GM18870 (cell line): ENCODE results near the gene PTPRN.
"Not testable (repeated sequence)": the region's sequence is repeated elsewhere in the genome, so short reads cannot be mapped to it uniquely, and the experiment has no call there.

Source experiments
- ATAC-seq: cut with Tn5 transposase; IDR thresholded peaks from one replicate; pipeline ENCODE4 v1.9.1; 2021; ENCODE audit warnings: moderate library complexity; ENCODE audit not compliant: unreplicated experiment

Gene PTPRN

GRCh38 chr2:219271021-219271420, 38.2 kb downstream of the PTPRN start:
- ATAC-seq, result no peak

DNA sequence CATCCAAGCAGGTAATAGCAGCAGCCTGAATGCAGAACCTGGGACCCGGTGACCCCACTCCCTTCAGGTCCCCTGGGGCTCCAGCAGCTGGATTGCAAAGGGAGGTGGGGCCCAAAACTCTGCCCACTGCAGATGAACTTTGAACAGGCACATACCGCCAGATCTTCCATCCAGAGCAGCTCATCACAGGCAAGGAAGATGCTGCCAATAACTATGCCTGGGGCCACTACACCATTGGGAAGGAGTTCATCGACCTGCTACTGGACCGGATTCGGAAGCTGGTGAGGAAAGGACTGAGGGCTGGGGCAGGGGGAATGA, 39.2 kb downstream of the PTPRN start:
- ATAC-seq, result no peak

GRCh38 chr2:219269362-219270054, 39.7 kb downstream of the PTPRN start:
- no peak for ATAC-seq

- ATAC-seq, result no peak
Observed at GRCh38 chr2:219268294-219268693, 40.9 kb downstream of the PTPRN start.

- no peak for ATAC-seq
Observed at GRCh38 chr2:219266886-219267285, 42.3 kb downstream of the PTPRN start.

DNA sequence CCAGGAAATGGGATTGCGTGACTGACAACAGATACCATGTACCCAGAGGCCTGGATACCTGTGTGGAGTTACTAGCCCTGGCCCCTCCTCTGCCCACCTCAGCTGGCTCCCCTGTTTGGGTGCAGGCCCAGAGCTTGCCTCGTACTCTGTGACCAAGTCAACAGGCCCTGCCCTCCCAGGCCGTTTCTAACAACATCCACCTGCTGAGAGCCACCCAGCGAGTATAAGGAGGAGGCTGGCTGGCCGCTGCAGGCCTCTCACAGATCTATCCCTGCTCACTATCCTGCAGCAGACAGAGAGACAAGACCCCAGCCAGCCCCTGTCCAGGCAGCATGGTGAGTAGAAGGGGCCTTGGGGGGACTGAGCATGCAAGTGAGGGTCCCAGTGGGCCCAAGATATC, 43.0 kb downstream of the PTPRN start:
- no peak for ATAC-seq

- no peak for ATAC-seq
Observed at GRCh38 chr2:219261024-219261855, 48.0 kb downstream of the PTPRN start.

DNA sequence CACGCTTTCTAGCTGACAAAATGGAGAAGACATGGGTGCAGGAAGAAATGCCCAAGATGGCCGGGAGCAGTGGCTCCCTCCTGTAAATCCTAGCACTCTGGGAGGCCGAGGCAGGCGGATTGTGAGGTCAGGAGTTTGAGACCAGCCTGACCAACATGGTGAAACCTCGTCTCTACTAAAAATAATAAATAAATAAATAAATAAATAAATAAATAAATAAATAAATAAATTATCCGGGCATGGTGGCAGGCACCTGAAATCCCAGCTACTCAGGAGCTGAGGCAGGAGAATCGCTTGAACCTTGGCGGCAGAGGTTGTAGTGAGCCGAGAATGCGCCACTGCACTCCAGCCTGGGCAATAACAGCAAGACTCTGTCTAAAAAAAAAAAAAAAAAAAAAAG, 50.3 kb downstream of the PTPRN start:
- ATAC-seq, result not testable (repeated sequence)

GRCh38 chr2:219254590-219255201, 54.5 kb downstream of the PTPRN start:
- ATAC-seq, result peak; percentile 41

GRCh38 chr2:219253753-219254589, 55.2 kb downstream of the PTPRN start, which contains the start of gene TUBA4A:
TUBA4A (minus strand) TSS chr2:219253918; CDS start chr2:219253858, 60 bp downstream.
- peak; percentile 20 for ATAC-seq

DNA sequence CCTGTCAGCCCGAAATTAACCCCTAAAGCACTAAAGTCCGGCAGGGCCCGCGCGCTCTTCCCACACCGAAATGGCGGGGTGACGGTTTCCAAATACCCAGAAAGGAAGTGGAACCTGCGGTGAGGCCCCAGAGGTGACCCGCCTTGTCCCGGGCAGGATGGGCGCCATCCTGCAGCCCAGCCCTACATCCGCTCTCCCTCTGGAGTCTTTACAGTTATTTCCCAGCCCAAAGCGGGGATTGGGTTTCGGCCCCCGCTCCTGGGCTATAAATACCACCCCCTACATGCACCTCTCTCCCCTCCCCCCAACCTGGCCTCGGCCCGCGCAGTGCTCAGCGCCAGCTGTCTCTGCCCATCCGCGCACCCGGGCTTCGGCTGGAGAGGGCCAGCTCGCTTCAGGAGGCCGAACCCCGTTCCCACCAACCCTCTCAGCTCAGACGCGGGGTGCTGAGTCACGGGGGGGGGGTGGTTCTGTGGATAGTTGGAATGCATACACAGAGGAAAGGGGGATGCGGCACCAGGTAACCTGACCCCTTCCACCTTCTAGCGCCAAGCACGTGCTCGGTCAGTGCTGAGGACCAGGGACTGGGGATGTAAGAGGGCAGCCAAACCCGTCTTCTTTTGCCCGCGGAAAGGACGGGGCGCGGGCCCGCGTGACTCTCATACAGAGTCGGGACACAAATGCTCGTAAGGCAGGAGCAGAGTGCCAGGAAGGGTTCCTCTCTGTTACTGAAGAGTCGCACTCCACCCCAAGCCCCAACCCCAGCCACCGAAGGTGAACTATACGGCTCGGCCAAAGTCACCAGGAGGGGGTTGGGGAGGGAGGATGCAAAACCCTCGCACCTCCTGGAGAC, 56.1 kb downstream of the PTPRN start, which contains the start of gene TUBA4B:
Gene TUBA4B (plus strand): TSS at position 344 of the 853 bp plus-strand sequence. CDS start 165 bp downstream, at position 509.
- ATAC-seq, result peak; percentile 1

DNA sequence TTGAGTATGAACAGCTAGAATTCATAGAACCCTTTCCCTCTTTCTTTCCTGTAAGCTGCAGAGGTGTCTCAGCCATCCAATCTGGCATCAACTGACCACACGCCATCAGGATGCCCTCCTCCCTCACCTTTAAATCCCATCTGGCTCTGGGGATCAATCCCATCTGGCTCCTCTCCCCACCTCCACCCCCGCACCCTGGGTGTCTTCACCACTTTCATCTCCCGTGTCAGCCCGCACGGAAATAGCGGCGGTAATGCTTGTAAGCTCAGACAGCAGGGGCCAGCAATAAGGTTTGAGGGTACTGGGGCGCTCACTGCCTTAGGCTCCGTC, 56.7 kb downstream of the PTPRN start:
- no peak for ATAC-seq

- no peak for ATAC-seq
Observed at GRCh38 chr2:219252084-219252483, 57.1 kb downstream of the PTPRN start.

DNA sequence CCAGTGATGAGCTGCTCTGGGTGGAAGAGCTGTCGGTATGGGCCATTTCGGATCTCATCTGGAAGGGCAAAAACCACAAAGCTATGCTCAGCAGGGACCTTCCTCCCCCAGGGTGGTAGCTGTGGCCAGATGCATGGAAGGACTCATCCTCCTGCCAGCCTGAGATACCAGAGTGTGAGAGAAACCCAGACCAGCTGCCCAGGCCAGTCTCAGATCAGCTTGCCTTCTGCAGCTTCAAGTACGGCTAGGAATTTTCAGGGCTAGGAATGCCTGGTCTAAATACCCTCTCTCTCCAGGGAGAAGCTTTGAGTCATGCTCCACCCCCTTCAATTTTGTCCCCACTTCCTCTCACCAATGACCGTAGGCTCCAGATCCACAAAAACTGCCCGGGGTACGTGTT, 57.5 kb downstream of the PTPRN start:
- ATAC-seq, result no peak

- no peak for ATAC-seq
Observed at GRCh38 chr2:219250049-219250781, 59.0 kb downstream of the PTPRN start.

DNA sequence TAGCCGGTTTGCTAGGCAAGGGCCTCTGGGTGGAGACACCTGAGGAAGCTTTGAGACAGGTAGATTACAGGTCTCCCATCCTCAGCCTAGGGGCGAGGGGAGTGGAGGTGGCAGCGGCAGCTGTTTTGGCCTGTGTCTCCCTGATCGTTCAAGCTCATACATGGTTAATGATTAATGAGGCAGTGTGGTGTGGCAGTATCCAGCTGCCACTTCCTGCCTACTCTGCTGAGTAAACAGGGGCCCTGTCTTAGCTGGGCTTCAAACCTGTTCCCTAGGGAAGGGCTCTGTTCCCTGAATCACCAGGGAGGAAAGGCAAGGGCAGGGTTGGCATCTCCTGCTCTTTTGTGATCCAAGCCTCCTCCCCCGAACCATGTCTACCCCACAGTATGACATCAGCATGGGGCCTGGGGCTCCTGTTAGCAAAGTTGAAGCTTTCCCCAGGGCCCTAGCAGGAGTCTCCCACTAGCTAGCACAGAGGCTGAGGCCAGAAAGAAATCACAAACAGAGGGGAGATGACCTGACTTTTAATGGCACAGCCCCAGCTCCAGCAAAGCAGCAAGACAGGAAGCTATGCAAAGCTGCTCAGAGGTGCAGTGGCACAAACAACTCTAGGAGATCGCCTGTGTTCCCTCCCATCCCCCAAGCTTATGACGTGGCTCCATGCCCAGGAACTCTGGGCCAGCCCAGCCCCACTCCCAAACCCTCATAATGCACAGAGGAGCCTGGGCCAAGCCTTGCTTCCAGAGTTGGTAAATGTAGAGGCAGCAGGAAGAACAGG, 59.8 kb downstream of the PTPRN start:
- ATAC-seq, result peak; percentile 45

DNA sequence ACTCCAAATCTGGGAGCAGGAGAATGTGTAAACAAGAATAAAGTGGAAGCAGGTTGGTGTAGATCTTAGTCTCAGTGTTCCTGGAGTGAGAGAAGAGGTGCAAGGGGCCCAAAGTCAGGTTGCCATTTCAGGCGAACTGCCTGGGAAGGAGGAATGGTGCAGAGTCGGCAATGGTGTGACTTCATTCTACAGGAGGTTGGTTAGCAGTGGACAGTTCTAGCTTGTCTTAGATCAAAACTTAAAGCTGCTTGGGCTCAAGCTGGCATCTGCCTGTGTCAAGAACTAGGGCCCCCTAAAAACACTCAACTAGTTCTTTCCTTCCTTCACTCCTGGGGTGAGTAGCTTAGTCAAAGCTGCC, 60.4 kb downstream of the PTPRN start:
- no peak for ATAC-seq

GRCh38 chr2:219247678-219248642, 61.2 kb downstream of the PTPRN start:
- no peak for ATAC-seq
